ENCODE data around the gene TP53BP1.

TP53BP1 gene

DNA sequence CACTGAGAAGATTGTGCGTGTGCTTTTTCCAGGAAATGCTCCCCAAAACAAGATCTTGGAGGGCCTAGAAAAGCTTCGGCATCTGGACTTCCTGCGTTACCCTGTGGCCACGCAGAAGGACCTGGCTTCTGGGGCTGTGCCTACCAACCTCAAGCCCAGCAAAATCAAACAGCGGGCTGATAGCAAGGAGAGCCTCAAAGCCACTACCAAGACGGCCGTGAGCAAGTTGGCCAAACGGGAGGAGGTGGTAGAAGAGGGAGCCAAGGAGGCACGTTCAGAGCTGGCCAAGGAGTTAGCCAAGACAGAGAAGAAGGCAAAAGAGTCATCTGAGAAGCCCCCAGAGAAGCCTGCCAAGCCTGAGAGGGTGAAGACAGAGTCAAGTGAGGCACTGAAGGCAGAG, 29.3 kb upstream of the TP53BP1 start:
- WGBS (ENCODE audit: extremely low coverage, insufficient coverage, low lambda C conversion rate): no CpG with 5 or more reads among the region's 9 CpGs
- Histone ChIP-seq H3K4me2 (ENCODE audit: low read length) (no peak overlapping the region), H4K8ac (ENCODE audit: low read depth, low read length) (no peak overlapping the region), H3K23ac (ENCODE audit: low read length) (no peak overlapping the region), H3K18ac (ENCODE audit: low read length) (no peak overlapping the region), H2BK5ac (ENCODE audit: low read length) (no peak overlapping the region), H3K9ac (ENCODE audit: low read length) (no peak overlapping the region), H3K4me1 (ENCODE audit: control insufficient read depth, low read depth, low read length) (peaks cover 4% of the 10 kb centered on the region), H3K27ac (ENCODE audit: low read depth, low read length) (no peak overlapping the region), H2BK120ac (ENCODE audit: low read depth, low read length) (no peak overlapping the region), H3K79me1 (ENCODE audit: low read length) (no peaks in the 10 kb centered on the region), H4K5ac (ENCODE audit: low read length) (no peak overlapping the region), H3K4me3 (ENCODE audit: low read length) (no peak overlapping the region), H3K4ac (ENCODE audit: low read depth, low read length) (no peak overlapping the region), H3K27me3 (ENCODE audit: insufficient read depth, low read length, poor library complexity) (peaks cover 1% of the 10 kb centered on the region), H3K56ac (ENCODE audit: low read length) (no peak overlapping the region), H2AK5ac (ENCODE audit: low read length) (no peak overlapping the region), H2BK15ac (replicated peaks; ENCODE audit: low read depth) (no peak overlapping the region), H3K36me3 (ENCODE audit: control insufficient read depth, insufficient read depth, low read length) (no peaks in the 10 kb centered on the region), H3K79me2 (ENCODE audit: control insufficient read depth, insufficient read depth, low read length) (no peaks in the 10 kb centered on the region)
- no peak for DNase-seq

DNA sequence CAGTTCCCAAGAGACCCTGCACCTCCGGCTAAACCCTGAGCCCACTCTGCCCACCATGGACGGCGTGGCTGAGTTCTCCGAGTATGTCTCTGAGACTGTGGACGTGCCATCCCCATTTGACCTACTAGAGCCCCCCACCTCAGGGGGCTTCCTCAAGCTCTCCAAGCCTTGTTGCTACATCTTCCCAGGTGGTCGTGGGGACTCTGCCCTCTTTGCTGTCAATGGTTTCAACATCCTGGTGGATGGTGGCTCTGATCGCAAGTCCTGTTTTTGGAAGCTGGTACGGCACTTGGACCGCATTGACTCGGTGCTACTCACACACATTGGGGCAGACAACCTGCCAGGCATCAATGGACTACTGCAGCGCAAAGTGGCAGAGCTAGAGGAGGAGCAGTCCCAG, 28.5 kb upstream of the TP53BP1 start:
- no peak overlapping the region for H3K23ac ChIP-seq (ENCODE audit: low read length)
- H3K27me3 ChIP-seq (ENCODE audit: insufficient read depth, low read length, poor library complexity): peaks cover 1% of the 10 kb centered on the region
- no peak overlapping the region for H2BK5ac ChIP-seq (ENCODE audit: low read length)
- no peaks in the 10 kb centered on the region for H3K36me3 ChIP-seq (ENCODE audit: control insufficient read depth, insufficient read depth, low read length)
- no peak overlapping the region for H3K4me3 ChIP-seq (ENCODE audit: low read length)
- H3K18ac ChIP-seq (ENCODE audit: low read length): no peak overlapping the region
- H4K8ac ChIP-seq (ENCODE audit: low read depth, low read length): no peak overlapping the region
- no peak overlapping the region for H3K4me2 ChIP-seq (ENCODE audit: low read length)
- no peak overlapping the region for H2AK5ac ChIP-seq (ENCODE audit: low read length)
- H4K5ac ChIP-seq (ENCODE audit: low read length): no peak overlapping the region
- WGBS (ENCODE audit: extremely low coverage, insufficient coverage, low lambda C conversion rate): no CpG with 5 or more reads among the region's 11 CpGs
- H3K4ac ChIP-seq (ENCODE audit: low read depth, low read length): no peak overlapping the region
- DNase-seq: no peak
- H3K27ac ChIP-seq (ENCODE audit: low read depth, low read length): no peak overlapping the region
- H2BK120ac ChIP-seq (ENCODE audit: low read depth, low read length): no peak overlapping the region
- H3K4me1 ChIP-seq (ENCODE audit: control insufficient read depth, low read depth, low read length): peaks cover 8% of the 10 kb centered on the region
- H3K9ac ChIP-seq (ENCODE audit: low read length): no peak overlapping the region
- H3K79me1 ChIP-seq (ENCODE audit: low read length): no peaks in the 10 kb centered on the region
- no peak overlapping the region for H2BK15ac ChIP-seq (replicated peaks; ENCODE audit: low read depth)
- no peaks in the 10 kb centered on the region for H3K79me2 ChIP-seq (ENCODE audit: control insufficient read depth, insufficient read depth, low read length)
- H3K56ac ChIP-seq (ENCODE audit: low read length): no peak overlapping the region

- Histone ChIP-seq H2BK120ac (ENCODE audit: low read depth, low read length) (no peak overlapping the region), H3K4me1 (ENCODE audit: control insufficient read depth, low read depth, low read length) (peaks cover 12% of the 10 kb centered on the region), H3K27ac (ENCODE audit: low read depth, low read length) (no peak overlapping the region), H3K9ac (ENCODE audit: low read length) (no peak overlapping the region), H3K4me3 (ENCODE audit: low read length) (no peak overlapping the region), H2BK5ac (ENCODE audit: low read length) (no peak overlapping the region), H3K23ac (ENCODE audit: low read length) (no peak overlapping the region), H3K56ac (ENCODE audit: low read length) (no peak overlapping the region), H3K18ac (ENCODE audit: low read length) (no peak overlapping the region), H2BK15ac (replicated peaks; ENCODE audit: low read depth) (no peak overlapping the region), H3K27me3 (ENCODE audit: insufficient read depth, low read length, poor library complexity) (peaks cover 1% of the 10 kb centered on the region), H3K4me2 (ENCODE audit: low read length) (no peak overlapping the region), H3K4ac (ENCODE audit: low read depth, low read length) (no peak overlapping the region), H4K8ac (ENCODE audit: low read depth, low read length) (no peak overlapping the region), H2AK5ac (ENCODE audit: low read length) (no peak overlapping the region), H3K36me3 (ENCODE audit: control insufficient read depth, insufficient read depth, low read length) (no peaks in the 10 kb centered on the region), H3K79me1 (ENCODE audit: low read length) (no peaks in the 10 kb centered on the region), H4K5ac (ENCODE audit: low read length) (no peak overlapping the region), H3K79me2 (ENCODE audit: control insufficient read depth, insufficient read depth, low read length) (no peaks in the 10 kb centered on the region)
- DNase-seq: no peak
- WGBS (ENCODE audit: extremely low coverage, insufficient coverage, low lambda C conversion rate): no CpG with 5 or more reads among the region's 2 CpGs
Observed at GRCh38 chr15:43520138-43520537, 27.2 kb upstream of the TP53BP1 start.

DNA sequence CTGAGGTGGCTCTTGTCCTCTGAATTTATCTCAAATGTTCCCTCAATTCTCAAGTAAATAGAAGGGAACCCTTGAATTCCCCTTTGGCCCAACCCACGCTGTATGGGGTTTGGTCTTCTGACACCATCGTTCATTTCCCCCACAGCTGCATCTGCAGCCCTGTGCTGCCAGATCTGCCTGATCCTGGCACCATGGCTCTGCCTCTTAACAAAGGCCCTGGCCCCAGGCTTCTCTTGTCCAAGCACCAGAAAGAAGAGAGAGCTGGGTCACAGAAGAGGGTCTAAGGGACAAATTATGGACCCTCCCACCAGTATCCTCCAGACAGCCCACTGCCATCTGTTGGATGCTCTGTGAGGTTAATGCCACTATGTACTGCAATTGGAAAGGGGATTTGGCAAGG, 26.2 kb upstream of the TP53BP1 start:
- no peak overlapping the region for H4K8ac ChIP-seq (ENCODE audit: low read depth, low read length)
- H3K4ac ChIP-seq (ENCODE audit: low read depth, low read length): no peak overlapping the region
- H3K56ac ChIP-seq (ENCODE audit: low read length): no peak overlapping the region
- H3K4me1 ChIP-seq (ENCODE audit: control insufficient read depth, low read depth, low read length): peaks cover 12% of the 10 kb centered on the region
- no peak for DNase-seq
- no peak overlapping the region for H2AK5ac ChIP-seq (ENCODE audit: low read length)
- no peaks in the 10 kb centered on the region for H3K79me2 ChIP-seq (ENCODE audit: control insufficient read depth, insufficient read depth, low read length)
- no CpG with 5 or more reads among the region's 2 CpGs for WGBS (ENCODE audit: extremely low coverage, insufficient coverage, low lambda C conversion rate)
- H3K4me2 ChIP-seq (ENCODE audit: low read length): no peak overlapping the region
- H3K79me1 ChIP-seq (ENCODE audit: low read length): no peaks in the 10 kb centered on the region
- H3K23ac ChIP-seq (ENCODE audit: low read length): no peak overlapping the region
- H2BK120ac ChIP-seq (ENCODE audit: low read depth, low read length): no peak overlapping the region
- peaks cover 1% of the 10 kb centered on the region for H3K27me3 ChIP-seq (ENCODE audit: insufficient read depth, low read length, poor library complexity)
- no peak overlapping the region for H3K27ac ChIP-seq (ENCODE audit: low read depth, low read length)
- H2BK15ac ChIP-seq (replicated peaks; ENCODE audit: low read depth): no peak overlapping the region
- H2BK5ac ChIP-seq (ENCODE audit: low read length): no peak overlapping the region
- H4K5ac ChIP-seq (ENCODE audit: low read length): no peak overlapping the region
- no peak overlapping the region for H3K9ac ChIP-seq (ENCODE audit: low read length)
- H3K36me3 ChIP-seq (ENCODE audit: control insufficient read depth, insufficient read depth, low read length): no peaks in the 10 kb centered on the region
- H3K4me3 ChIP-seq (ENCODE audit: low read length): no peak overlapping the region
- no peak overlapping the region for H3K18ac ChIP-seq (ENCODE audit: low read length)

DNA sequence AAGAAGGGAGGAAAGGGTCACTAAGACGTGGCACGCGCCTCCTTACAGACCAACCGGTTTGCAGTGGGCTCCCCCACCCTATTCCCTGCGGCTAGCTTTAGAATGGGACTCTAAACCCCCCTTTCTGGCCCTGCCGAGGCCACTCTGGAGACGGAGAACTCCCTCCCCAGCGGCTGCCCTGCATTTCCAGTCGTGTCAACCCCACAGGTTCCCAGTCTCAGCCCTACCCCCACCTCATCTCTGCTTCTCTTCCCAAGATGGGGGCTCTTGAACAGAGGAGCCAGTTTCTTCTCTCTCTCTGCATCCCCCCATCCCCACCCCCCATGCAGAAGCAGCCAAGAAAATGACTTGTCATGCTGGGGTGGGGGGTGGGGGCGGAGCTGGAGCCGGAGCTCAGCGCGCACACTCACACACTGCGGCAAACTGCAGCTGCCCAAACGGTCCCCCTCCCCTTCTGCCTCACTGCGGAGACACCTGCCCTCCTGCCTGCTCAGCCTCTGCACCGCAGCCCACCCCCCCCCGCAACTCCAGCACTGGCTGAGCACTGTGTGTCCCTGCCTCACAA, 25.3 kb upstream of the TP53BP1 start:
- H2AK5ac ChIP-seq (ENCODE audit: low read length): no peak overlapping the region
- DNase-seq: peak; percentile 75
- H3K27ac ChIP-seq (ENCODE audit: low read depth, low read length): no peak overlapping the region

More for the DNA sequence above, 25.3 kb upstream of the TP53BP1 start:
- Histone ChIP-seq H2BK5ac (ENCODE audit: low read length) (no peak overlapping the region), H2BK15ac (replicated peaks; ENCODE audit: low read depth) (no peak overlapping the region), H4K8ac (ENCODE audit: low read depth, low read length) (no peak overlapping the region), H3K9ac (ENCODE audit: low read length) (peak overlapping the region; percentile 60), H2BK120ac (ENCODE audit: low read depth, low read length) (no peak overlapping the region), H3K36me3 (ENCODE audit: control insufficient read depth, insufficient read depth, low read length) (no peaks in the 10 kb centered on the region), H3K27me3 (ENCODE audit: insufficient read depth, low read length, poor library complexity) (peaks cover 1% of the 10 kb centered on the region), H3K79me2 (ENCODE audit: control insufficient read depth, insufficient read depth, low read length) (no peaks in the 10 kb centered on the region), H3K18ac (ENCODE audit: low read length) (no peak overlapping the region), H3K79me1 (ENCODE audit: low read length) (no peaks in the 10 kb centered on the region), H3K4me1 (ENCODE audit: control insufficient read depth, low read depth, low read length) (peaks cover 12% of the 10 kb centered on the region), H4K5ac (ENCODE audit: low read length) (no peak overlapping the region), H3K4me2 (ENCODE audit: low read length) (peak overlapping the region; percentile 97), H3K4ac (ENCODE audit: low read depth, low read length) (no peak overlapping the region), H3K23ac (ENCODE audit: low read length) (no peak overlapping the region), H3K4me3 (ENCODE audit: low read length) (peak overlapping the region; percentile 26), H3K56ac (ENCODE audit: low read length) (peak overlapping the region; percentile 39)
- no CpG with 5 or more reads among the region's 18 CpGs for WGBS (ENCODE audit: extremely low coverage, insufficient coverage, low lambda C conversion rate)
